ENCODE measurements around the gene METTL2B. TPM values are rescaled to one million over a fixed set of nuclear protein-coding genes. Genes with fewer than 3 reads are reported as not detected.
A peak's percentile ranks its signal among the peaks of the same experiment; 100 is the strongest.
"Not testable (repeated sequence)": the region's sequence is repeated elsewhere in the genome, so short reads cannot be mapped to it uniquely, and the experiment has no call there.

METTL2B gene
- total RNA-seq, 2 experiments from 2014 or later: 57.3 to 59.8 TPM

DNA sequence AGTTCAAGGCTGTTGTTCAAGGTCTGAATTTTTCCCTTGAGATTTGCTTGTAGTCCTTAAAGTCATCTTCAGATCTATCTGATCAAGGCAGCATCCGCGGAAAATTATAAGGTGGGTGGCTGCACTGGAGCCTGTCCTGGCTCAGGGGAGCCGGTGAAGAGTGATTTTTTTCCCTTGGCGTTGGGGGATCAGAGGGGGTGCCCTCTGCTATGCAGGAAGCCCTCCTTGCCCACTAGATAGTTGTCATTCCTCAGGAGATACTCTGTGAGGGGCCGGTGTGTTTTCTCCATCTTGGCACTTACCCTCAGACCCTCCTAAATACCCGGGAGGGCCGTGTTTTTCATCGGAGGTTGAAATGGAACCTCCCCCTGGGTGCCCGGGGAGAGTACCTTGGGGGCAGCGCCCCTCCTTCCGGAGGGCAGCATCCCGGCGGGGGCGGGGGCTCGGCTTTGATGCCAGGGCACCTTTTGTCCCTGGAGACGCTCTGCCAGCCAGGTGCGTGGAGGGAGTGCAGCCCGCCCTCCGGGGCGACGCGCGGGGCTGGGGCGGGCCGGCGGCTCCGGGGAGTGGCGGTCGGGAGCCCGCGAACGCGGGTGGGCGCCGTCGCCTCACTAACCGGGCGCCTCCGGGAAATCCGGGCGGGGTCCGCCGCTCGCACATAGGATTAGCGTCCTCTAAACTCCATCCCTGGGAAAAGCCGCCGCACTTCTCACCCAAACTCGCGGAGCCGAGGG lies 53.7 kb downstream of the METTL2B start:
- H3K4me3 Mint-ChIP-seq: peak overlapping the region; percentile 78
- peak; percentile 50 for DNase-seq

DNA sequence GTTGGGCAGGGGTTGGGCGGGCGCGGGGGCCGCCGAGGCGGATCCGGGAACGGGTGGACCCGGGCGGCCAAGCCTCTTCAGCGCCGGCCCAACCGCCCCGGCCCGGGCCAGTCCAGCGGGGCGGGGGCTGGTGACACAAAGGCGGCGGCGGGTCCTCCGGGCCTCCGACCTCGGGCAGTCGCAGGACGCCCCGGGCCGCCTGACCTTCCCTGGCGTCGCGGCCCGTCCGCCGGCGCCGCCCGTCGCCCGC lies 54.2 kb downstream of the METTL2B start:
- H3K27ac Mint-ChIP-seq: no peak overlapping the region
- no peak overlapping the region for H3K4me3 Mint-ChIP-seq
- H3K36me3 Mint-ChIP-seq: peaks cover 9% of the 10 kb centered on the region
- no peaks in the 10 kb centered on the region for H3K27me3 Mint-ChIP-seq
- H3K4me1 Mint-ChIP-seq: peaks cover 25% of the 10 kb centered on the region
- DNase-seq: no peak
- H3K9me3 Mint-ChIP-seq: no peaks in the 10 kb centered on the region

More for the DNA sequence above, 53.7 kb downstream of the METTL2B start:
- H3K36me3 Mint-ChIP-seq, H3K9me3 Mint-ChIP-seq, H3K27me3 Mint-ChIP-seq: not testable (repeated sequence)
- Mint-ChIP-seq H3K4me1 (peaks cover 21% of the 10 kb centered on the region), H3K27ac (peak overlapping the region; percentile 77)

DNA sequence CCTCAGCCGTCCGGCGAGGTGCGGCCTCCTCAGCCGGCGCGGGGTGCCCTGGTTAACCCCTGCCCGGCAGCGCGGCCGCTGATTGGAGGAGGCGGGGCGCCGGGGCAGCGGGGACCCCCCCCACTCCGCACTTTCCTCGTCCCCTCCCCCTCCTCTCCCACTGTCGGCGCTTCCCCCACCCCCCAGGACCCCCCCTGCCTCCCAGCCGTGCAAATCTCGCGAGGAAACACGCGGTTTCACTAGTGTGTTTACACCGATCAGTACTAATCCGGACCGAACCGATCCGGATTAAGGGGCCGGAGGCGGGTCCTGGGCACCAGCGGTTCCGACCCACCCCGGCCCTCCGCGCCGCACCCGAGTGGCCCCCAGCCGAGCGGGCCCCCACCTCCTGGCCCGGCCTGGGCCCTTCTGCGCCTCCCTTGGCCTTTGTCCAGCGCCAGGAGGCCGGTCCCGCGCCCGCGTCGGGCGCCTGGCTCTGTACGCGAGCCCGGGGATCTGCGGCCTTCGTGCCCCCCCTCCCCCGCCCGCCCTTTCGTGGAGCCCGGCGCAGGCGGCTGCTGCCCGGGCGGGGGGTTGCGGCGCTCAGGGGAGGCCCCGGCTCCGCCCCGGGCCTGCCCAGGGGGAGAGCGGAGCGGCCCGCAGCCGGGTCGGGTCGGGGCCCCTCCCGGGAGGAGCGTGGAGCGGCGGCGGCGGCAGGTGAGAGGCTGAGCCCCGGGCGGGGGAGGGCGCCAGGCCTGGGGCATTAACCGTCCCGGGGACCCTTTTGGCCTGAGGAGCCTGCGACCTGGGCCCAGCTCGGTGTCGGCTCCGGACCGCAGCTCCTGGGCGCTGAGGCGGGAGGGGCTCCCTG lies 54.8 kb downstream of the METTL2B start:
- Mint-ChIP-seq H3K4me1 (peaks cover 25% of the 10 kb centered on the region), H3K4me3 (peak overlapping the region; percentile 67)
- DNase-seq: peak; percentile 85
- not testable (repeated sequence) for H3K9me3 Mint-ChIP-seq, H3K27me3 Mint-ChIP-seq, H3K36me3 Mint-ChIP-seq, H3K27ac Mint-ChIP-seq

DNA sequence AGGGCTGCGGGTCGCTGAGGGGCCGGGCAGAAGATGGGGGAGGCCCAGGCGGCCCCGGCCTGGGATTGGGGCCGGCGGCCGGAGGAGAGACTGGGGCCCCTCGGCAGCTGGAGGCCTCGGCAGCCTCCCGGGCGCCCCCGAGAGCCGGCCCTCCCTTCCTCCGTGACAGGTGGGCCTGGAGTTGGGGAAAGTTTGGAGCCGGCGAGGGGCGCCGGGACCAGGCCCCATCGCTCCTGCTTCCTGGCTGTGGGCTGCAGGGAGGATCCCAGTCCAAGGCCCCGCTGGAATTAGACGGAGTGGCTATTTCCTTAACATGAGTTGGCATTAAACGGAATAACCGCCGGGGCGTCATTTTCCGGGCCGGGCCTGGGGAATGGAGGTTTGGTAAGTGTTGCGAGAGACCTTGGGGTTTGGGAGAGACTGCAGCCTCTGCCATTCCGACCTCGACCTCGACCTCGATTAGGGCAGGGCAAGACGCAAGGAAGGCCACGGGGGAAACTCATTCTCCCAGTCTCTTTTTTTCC lies 55.5 kb downstream of the METTL2B start:
- Mint-ChIP-seq H3K27ac (peak overlapping the region; percentile 90), H3K4me3 (peak overlapping the region; percentile 91), H3K36me3 (peaks cover 11% of the 10 kb centered on the region), H3K4me1 (peaks cover 25% of the 10 kb centered on the region)
- peak; percentile 38 for DNase-seq
- not testable (repeated sequence) for H3K27me3 Mint-ChIP-seq, H3K9me3 Mint-ChIP-seq

DNA sequence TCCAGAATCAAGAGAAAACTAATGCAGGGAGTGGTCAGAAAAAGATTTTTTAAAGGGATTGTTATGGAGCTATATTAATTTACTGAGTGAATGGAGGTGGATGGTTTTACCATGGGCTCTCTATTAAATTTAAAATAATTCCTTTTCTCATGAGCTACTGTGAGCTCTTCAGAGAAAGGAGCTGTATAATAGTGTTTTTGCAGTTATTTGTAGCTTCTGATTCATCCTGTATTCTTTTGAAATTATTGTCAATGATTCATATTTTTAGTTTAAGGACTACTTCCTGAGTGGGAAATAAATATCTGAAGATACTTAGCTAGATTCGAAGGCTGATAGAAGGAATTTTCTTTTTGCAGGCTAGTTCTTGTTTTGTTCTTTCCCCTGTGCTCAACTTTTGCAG lies 56.4 kb downstream of the METTL2B start:
- H3K9me3 Mint-ChIP-seq, H3K27me3 Mint-ChIP-seq, DNase-seq: not testable (repeated sequence)
- peak overlapping the region; percentile 91 for H3K4me3 Mint-ChIP-seq
- peaks cover 25% of the 10 kb centered on the region for H3K4me1 Mint-ChIP-seq
- H3K36me3 Mint-ChIP-seq: peaks cover 11% of the 10 kb centered on the region
- peak overlapping the region; percentile 90 for H3K27ac Mint-ChIP-seq

DNA sequence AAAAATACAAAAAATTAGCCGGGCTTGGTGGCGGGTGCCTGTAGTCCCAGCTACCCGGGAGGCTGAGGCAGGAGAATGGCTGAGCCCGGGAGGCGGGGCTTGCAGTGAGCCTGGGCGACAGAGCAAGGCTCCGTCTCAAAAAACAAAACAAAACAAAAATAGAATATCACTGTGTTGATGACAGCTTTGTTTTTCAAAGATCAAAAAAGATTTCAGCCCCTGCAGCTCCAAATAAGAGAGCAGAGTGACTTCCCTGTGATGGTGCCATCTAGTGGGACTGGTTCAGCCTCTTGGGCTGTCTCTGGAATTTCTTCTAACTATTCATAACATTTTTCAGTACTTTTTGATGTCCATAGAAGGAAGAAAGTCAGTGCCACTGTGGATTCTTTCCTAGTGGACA lies 60.9 kb downstream of the METTL2B start:
- Mint-ChIP-seq H3K4me1 (peaks cover 23% of the 10 kb centered on the region), H3K36me3 (peaks cover 19% of the 10 kb centered on the region)
- not testable (repeated sequence) for H3K9me3 Mint-ChIP-seq, DNase-seq, H3K27ac Mint-ChIP-seq, H3K4me3 Mint-ChIP-seq, H3K27me3 Mint-ChIP-seq

DNA sequence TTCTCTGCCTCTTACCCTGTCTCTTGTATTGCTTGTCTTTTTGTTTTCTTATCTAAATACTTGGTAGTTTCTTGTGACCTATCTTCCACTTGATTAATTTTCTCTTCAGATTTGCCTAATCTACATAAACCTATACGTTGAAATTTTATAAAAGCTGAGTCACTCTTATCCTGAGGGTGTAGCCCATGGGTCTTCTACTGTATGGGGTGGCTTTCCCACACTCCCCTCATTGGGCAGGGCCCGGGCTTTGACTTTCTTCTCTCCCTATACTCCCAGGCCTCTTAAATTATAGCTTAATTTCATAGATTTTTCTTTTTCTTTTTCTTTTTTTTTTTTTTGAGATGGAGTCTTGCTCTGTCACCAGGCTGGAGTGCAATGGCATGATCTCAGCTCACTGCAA lies 66.0 kb downstream of the METTL2B start:
- H3K9me3 Mint-ChIP-seq, DNase-seq, H3K4me3 Mint-ChIP-seq, H3K27me3 Mint-ChIP-seq: not testable (repeated sequence)
- peaks cover 17% of the 10 kb centered on the region for H3K36me3 Mint-ChIP-seq
- peaks cover 14% of the 10 kb centered on the region for H3K4me1 Mint-ChIP-seq
- H3K27ac Mint-ChIP-seq: peak overlapping the region; percentile 60

DNA sequence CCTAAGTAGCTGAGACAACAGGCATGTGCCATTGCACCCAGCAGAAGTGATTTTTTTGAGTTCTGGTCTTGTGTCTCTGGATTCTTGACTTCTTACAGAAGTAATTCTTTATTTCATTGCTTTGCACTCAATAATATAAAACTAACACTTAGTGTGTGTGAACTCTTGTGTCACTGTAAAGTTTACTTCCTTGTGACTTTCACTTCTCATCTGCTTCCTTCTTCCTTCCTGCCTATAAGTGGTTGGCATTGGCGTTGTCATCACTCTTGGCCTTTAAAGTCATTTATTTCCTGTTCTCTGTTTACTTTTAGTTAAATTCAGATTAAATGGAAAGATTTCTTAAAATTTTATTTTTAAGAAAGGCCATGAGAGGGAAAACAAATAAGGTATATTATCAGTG lies 66.8 kb downstream of the METTL2B start:
- H3K27ac Mint-ChIP-seq, H3K27me3 Mint-ChIP-seq, H3K4me3 Mint-ChIP-seq, DNase-seq, H3K9me3 Mint-ChIP-seq: not testable (repeated sequence)
- Mint-ChIP-seq H3K4me1 (peaks cover 14% of the 10 kb centered on the region), H3K36me3 (peaks cover 17% of the 10 kb centered on the region)

DNA sequence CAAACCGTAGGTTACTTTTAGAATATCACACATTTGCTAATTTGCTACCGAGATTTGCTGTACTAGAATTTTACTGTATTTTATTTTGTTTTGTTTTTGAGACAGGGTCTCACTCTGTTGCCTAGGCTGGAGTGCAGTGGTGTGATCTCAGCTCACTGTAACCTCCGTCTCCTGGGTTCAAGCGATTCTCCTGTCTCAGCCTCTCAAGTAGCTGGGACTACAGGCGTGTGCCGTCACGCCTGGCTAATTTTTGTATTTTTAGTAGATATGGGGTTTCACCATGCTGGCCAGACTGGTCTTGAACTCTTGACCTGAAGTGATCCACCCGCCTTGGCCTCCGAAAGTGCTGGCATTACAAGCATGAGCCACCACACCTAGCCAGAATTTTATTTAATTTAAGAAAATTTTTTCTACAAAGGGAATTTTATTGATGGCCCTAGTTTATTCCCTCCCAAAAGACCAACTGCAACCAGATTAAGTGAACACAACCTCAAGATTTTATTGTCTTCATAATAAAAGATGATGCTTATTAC lies 69.8 kb downstream of the METTL2B start:
- H3K36me3 Mint-ChIP-seq, H3K9me3 Mint-ChIP-seq, DNase-seq, H3K27ac Mint-ChIP-seq, H3K27me3 Mint-ChIP-seq, H3K4me3 Mint-ChIP-seq: not testable (repeated sequence)
- peaks cover 17% of the 10 kb centered on the region for H3K4me1 Mint-ChIP-seq

DNA sequence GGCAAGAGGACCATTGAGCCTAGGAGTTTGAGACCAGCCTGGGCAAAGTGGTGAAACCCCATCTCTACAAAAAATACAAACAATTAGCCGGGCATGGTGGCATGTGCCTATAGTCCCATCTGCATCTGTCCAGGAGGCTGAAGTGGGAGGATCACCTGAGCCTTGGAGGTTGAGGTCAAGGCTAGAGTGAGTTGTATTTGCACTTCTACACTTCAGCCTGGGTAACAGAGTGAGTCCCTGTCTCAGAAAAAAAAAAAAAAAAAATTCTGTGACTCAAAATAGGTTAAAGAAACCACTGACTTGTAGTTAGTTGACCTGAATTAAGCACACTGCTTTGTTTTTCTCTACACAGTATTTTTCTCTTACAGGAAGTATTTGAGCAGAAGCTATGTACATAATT lies 74.4 kb downstream of the METTL2B start:
- no peaks in the 10 kb centered on the region for H3K9me3 Mint-ChIP-seq
- no peak overlapping the region for H3K4me3 Mint-ChIP-seq
- no peak for DNase-seq
- peaks cover 4% of the 10 kb centered on the region for H3K36me3 Mint-ChIP-seq
- H3K27me3 Mint-ChIP-seq: no peaks in the 10 kb centered on the region
- H3K4me1 Mint-ChIP-seq: peaks cover 17% of the 10 kb centered on the region
- H3K27ac Mint-ChIP-seq: no peak overlapping the region

DNA sequence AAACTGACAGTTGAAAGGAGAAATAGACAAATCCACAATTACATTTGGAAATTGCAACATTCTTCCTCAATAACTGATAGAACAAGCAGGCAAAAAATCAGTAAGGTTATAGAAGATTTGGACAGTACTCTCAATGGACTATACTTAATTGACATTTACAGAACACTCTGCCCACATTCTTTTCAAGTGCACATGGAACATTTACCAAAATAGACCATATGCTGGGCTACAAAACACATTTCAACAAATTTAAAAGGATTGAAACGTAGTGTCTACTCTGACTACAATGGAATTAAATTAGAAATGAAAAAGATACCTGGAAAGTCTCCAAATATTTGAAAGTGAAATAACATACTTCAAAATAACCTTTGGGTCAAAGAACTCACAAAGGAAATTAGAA lies 77.8 kb downstream of the METTL2B start:
- H3K4me1 Mint-ChIP-seq: peaks cover 14% of the 10 kb centered on the region
- not testable (repeated sequence) for DNase-seq, H3K27me3 Mint-ChIP-seq, H3K27ac Mint-ChIP-seq, H3K4me3 Mint-ChIP-seq, H3K36me3 Mint-ChIP-seq, H3K9me3 Mint-ChIP-seq

Other genes starting within 250 kb of the METTL2B start
- gene LEP, start 235.5 kb upstream of the METTL2B start, total RNA-seq: not detected
- gene RBM28, start 132.8 kb upstream of the METTL2B start, total RNA-seq: 10 to 100 TPM; 80.2 to 81.8 TPM
- gene PRRT4, start 115.1 kb upstream of the METTL2B start, total RNA-seq: under 1 TPM; 0.18 to 0.27 TPM
- gene IMPDH1, start 66.8 kb upstream of the METTL2B start, total RNA-seq: 10 to 100 TPM; 71.0 to 73.9 TPM
- 10 to 100 TPM; 72.3 to 72.8 TPM for gene HILPDA, start 20.9 kb upstream of the METTL2B start, total RNA-seq
- under 1 TPM; 0.29 to 0.30 TPM for gene GARIN1A, start 195.5 kb downstream of the METTL2B start, total RNA-seq